Colonic mucosa (tissue), 4 donors: ENCODE data around the gene KIAA1217. TPM values are rescaled to one million over a fixed set of nuclear protein-coding genes. Genes with fewer than 3 reads are reported as not detected.

Experiments
- DNase-seq: peaks from one replicate; pipeline ENCODE4 v3.0.0-alpha.2; 2020
- H3K27ac ChIP-seq: fragments of 200-600 bp; one replicate; pipeline ENCODE4 v1.8.0; 2021
- H3K27me3 ChIP-seq: fragments of 200-600 bp; one replicate; pipeline ENCODE4 v1.8.0; 2021
- H3K36me3 ChIP-seq: fragments of 200-600 bp; one replicate; pipeline ENCODE4 v1.8.0; 2021
- H3K4me1 ChIP-seq: fragments of 200-600 bp; one replicate; pipeline ENCODE4 v1.8.0; 2021; ENCODE audit warnings: mild to moderate bottlenecking
- H3K4me3 ChIP-seq: fragments of 200-600 bp; one replicate; pipeline ENCODE4 v1.8.0; 2021
- H3K9ac ChIP-seq, 2 donors: one replicate each; pipeline ENCODE4 v1.7.0; 2013; ENCODE audit warnings: control low read depth in 2 of 2, low read depth in 2 of 2, low read length in 2 of 2
- H3K9me3 ChIP-seq: fragments of 200-600 bp; one replicate; pipeline ENCODE4 v1.8.0; 2021
- intact Hi-C: fragments of 100-400 bp; cut with DNase I; formaldehyde crosslinking; loops from one replicate; pipeline ENCODE4 v1.14.1; 2022
- total RNA-seq, 2 donors: library from RNA; stranded (reverse); fragmentation: NEBNext Ultra II Directional in 1 of 2; extraction: Animal tissue kit (Norgen Biotek cat#: 25700) in 1 of 2; gene quantifications; one replicate each; pipeline ENCODE4 v1.2.1, GENCODE V29; 2021
- TF ChIP-seq, protein P1 (sequence below): fragments of 200-600 bp; IDR thresholded peaks from one replicate; pipeline ENCODE4 v1.8.0; 2022; ENCODE audit warnings: antibody characterized with exemption, mild to moderate bottlenecking
- donor health status: healthy.
- donor health status: DM: no; HTN: no; CAD: no.
- donor health status: DM: no; HTN: no; CAD: no.

Gene KIAA1217
- total RNA-seq, 2 donors from 2014 or later: 34.2 to 61.2 TPM

DNA sequence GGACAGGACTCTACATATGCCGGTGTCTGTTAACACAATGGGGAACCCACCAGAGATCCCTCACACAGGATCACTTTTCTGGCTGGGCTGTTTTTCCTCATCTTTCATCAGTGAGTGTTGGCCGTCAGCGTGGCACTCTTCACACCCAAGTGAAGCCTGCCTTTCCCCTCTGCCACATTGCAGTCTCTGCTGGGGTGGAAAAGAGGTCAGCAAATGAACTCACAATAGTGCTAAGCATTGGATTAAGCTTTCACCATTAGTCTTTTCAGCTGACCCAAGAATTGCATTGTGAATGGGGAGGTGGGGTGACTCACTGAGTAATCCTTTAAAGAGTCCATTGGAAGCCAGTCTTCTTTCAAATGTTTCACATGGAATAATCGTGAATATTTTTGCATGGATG lies 143.0 kb downstream of the KIAA1217 start:
- no peak overlapping the region for H3K4me3 ChIP-seq

DNA sequence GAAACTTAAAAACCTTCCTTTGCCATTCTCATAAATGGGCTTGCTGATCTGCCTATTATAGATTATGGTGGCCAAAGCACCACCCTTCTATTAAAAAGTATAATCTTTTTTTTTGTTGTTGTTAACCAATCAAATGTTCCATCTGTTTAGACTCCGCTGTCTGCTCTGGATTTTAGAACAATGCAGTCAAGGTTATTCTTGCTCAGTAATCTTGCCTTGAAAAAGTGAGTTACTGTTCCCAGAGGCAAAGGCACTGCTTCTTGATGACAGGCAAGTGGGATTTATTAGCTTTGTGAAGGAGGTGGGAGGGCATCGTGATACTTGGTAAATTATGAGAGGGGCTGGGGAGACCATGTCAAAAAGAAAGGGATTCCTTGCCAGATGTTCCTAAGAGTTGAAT lies 143.5 kb downstream of the KIAA1217 start:
- Histone ChIP-seq H3K27me3 (no peaks in the 10 kb centered on the region), H3K4me1 (no peaks in the 10 kb centered on the region), H3K27ac (no peak overlapping the region), H3K36me3 (no peaks in the 10 kb centered on the region), H3K4me3 (no peak overlapping the region), H3K9ac (no peak overlapping the region), H3K9me3 (no peaks in the 10 kb centered on the region)
- intact Hi-C loops: no loop called here
- no peak for DNase-seq
- TF ChIP-seq, protein P1, sequence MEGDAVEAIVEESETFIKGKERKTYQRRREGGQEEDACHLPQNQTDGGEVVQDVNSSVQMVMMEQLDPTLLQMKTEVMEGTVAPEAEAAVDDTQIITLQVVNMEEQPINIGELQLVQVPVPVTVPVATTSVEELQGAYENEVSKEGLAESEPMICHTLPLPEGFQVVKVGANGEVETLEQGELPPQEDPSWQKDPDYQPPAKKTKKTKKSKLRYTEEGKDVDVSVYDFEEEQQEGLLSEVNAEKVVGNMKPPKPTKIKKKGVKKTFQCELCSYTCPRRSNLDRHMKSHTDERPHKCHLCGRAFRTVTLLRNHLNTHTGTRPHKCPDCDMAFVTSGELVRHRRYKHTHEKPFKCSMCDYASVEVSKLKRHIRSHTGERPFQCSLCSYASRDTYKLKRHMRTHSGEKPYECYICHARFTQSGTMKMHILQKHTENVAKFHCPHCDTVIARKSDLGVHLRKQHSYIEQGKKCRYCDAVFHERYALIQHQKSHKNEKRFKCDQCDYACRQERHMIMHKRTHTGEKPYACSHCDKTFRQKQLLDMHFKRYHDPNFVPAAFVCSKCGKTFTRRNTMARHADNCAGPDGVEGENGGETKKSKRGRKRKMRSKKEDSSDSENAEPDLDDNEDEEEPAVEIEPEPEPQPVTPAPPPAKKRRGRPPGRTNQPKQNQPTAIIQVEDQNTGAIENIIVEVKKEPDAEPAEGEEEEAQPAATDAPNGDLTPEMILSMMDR: no peak

More for the DNA sequence above, 143.0 kb downstream of the KIAA1217 start:
- no peak for DNase-seq
- no peak overlapping the region for H3K27ac ChIP-seq
- H3K27me3 ChIP-seq: no peaks in the 10 kb centered on the region
- no peaks in the 10 kb centered on the region for H3K4me1 ChIP-seq
- TF ChIP-seq, protein P1: no peak
- intact Hi-C loops: no loop called here
- no peaks in the 10 kb centered on the region for H3K36me3 ChIP-seq
- no peak overlapping the region for H3K9ac ChIP-seq
- no peaks in the 10 kb centered on the region for H3K9me3 ChIP-seq

DNA sequence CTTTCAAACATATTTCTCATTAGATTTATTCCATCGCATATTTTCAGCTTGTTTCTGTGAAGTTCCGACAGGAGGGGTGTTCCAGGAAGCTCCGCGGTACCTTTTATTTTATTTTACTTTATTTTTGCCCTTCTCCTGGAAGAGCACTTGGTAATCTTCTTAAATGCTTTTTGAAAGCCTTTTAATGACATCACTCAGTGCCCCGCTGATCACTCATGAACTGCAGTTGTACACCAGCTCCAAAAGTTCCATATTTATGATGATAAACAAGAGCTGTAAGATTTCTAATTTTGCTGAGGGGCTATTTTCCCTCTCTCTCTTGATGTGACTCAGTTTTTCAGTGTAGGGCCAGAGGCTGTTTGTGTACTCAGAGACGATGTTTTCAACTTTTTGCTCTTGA lies 144.4 kb downstream of the KIAA1217 start:
- TF ChIP-seq, protein P1: no peak
- no peaks in the 10 kb centered on the region for H3K4me1 ChIP-seq
- no peak overlapping the region for H3K4me3 ChIP-seq
- no peak overlapping the region for H3K9ac ChIP-seq
- no peaks in the 10 kb centered on the region for H3K36me3 ChIP-seq
- intact Hi-C loops: no loop called here
- DNase-seq: no peak
- H3K27me3 ChIP-seq: no peaks in the 10 kb centered on the region
- no peaks in the 10 kb centered on the region for H3K9me3 ChIP-seq
- no peak overlapping the region for H3K27ac ChIP-seq

DNA sequence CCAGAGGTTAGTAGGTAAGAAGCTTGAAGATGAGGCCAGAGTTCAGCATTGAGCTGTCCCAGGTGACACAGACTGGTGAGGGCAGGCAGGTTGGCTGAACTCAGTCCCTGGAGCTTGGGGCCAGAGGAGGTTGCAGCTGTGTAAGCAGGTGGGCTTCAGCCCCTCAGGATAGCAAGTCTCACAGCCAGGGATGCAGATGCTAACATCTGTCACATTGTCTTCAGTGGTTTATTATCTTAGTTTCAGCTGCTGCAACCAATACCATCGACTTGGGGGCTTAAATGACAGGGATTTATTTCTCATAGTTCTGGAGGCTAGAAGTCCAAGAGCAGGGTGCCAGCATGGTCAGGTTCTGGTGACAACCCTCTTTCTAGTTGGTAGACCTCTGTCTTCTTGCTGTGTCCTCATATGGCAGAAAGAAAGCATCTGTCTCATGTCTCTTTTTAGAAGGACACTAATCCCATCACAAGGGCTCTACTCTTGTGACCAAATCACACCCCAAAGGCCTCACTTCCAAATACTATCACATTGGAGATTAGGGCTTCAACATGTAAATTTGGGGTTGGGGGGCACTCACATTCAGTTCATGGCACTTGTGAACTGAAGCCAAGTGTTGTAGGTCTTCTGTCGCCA lies 146.2 kb downstream of the KIAA1217 start:
- H3K4me1 ChIP-seq: no peaks in the 10 kb centered on the region
- TF ChIP-seq, protein P1: no peak
- intact Hi-C loops: loop anchor here (5.0 kb wide), 1 partner anchor 363 kb away; no protein-coding TSS in a partner anchor

DNA sequence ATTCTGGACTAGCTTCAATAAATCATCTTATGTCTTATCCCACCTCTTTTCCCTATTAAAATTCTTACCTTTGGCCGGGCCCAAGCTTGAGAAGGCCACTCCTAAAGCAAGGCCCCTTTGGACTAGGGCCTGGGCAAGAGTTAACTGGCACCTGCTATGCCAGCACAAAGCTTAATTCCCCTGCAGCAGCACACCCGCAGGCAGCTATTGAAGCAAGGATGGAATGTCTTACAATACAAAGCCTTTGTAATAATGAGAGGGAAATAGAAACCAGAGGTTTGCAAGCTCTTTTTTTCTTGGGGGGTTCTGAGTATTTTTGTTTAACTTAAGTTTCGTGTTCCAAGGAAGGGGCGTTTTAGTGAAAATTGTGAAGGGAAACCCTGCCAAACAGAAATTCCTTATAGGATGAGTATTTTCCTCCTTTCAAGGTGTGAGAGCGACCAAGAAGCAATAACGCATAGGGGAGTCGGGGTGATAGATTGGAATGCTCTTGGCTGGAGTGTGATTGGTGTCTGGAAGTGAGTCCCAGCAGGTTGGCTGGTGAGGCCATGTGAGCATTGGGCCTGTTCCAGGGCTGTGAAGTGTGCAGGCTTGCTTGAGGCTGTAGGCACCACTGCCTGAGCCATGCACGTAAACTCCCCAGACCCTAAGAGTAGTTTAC lies 148.5 kb downstream of the KIAA1217 start:
- intact Hi-C loops: loop anchor here (5.0 kb wide), 1 partner anchor 365 kb away; no protein-coding TSS in a partner anchor
- no peaks in the 10 kb centered on the region for H3K27me3 ChIP-seq
- H3K36me3 ChIP-seq: no peaks in the 10 kb centered on the region
- DNase-seq: no peak
- no peak overlapping the region for H3K4me3 ChIP-seq
- H3K27ac ChIP-seq: no peak overlapping the region
- no peak overlapping the region for H3K9ac ChIP-seq
- no peaks in the 10 kb centered on the region for H3K4me1 ChIP-seq
- no peaks in the 10 kb centered on the region for H3K9me3 ChIP-seq
- TF ChIP-seq, protein P1: no peak

More for the DNA sequence above, 146.2 kb downstream of the KIAA1217 start:
- Histone ChIP-seq H3K36me3 (no peaks in the 10 kb centered on the region), H3K9me3 (no peaks in the 10 kb centered on the region), H3K9ac (no peak overlapping the region), H3K4me3 (no peak overlapping the region), H3K27me3 (no peaks in the 10 kb centered on the region), H3K27ac (no peak overlapping the region)
- no peak for DNase-seq
